Measurements from ENCODE around the gene KCNT1.

The KCNT1 gene

DNA sequence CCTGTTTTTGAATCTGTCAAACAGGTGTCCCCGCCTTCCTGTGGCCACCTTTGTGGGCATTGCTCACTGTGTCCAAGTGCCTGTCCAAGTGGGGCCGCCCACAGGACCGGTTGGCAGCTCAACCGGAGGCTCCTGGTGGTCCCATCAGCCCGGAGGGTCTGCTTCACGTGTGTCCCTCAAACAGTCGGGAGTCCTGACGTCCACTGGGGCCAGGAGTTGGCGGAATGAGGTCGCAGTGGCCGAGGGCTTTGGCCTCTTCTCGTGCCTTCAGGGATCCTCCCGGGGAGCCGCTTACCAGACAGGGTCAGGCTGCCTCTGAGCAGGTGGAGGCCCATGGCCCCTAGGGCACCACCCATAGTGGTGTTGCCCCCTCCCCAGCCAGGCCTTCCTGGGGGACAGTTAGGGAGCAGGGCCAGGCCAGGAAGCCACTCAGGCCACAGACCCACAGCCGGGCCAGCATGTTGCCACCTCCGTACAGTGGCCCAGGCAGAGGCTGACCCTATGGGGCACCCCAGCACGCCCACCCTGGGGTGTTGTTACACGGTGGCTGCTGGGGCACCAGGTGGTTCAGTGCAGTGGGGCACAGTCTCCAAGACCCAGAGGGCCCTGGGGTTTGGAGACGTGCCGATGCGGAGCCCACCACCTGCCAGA is 69.5 kb downstream of the KCNT1 start:
- H3K4me3 ChIP-seq (ENCODE audit: low read depth, low read length) = no peak overlapping the region
- TF ChIP-seq, protein P1, sequence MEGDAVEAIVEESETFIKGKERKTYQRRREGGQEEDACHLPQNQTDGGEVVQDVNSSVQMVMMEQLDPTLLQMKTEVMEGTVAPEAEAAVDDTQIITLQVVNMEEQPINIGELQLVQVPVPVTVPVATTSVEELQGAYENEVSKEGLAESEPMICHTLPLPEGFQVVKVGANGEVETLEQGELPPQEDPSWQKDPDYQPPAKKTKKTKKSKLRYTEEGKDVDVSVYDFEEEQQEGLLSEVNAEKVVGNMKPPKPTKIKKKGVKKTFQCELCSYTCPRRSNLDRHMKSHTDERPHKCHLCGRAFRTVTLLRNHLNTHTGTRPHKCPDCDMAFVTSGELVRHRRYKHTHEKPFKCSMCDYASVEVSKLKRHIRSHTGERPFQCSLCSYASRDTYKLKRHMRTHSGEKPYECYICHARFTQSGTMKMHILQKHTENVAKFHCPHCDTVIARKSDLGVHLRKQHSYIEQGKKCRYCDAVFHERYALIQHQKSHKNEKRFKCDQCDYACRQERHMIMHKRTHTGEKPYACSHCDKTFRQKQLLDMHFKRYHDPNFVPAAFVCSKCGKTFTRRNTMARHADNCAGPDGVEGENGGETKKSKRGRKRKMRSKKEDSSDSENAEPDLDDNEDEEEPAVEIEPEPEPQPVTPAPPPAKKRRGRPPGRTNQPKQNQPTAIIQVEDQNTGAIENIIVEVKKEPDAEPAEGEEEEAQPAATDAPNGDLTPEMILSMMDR (IDR thresholded peaks at IDR 0.05; ENCODE audit: low read depth, low read length) = no peak

DNA sequence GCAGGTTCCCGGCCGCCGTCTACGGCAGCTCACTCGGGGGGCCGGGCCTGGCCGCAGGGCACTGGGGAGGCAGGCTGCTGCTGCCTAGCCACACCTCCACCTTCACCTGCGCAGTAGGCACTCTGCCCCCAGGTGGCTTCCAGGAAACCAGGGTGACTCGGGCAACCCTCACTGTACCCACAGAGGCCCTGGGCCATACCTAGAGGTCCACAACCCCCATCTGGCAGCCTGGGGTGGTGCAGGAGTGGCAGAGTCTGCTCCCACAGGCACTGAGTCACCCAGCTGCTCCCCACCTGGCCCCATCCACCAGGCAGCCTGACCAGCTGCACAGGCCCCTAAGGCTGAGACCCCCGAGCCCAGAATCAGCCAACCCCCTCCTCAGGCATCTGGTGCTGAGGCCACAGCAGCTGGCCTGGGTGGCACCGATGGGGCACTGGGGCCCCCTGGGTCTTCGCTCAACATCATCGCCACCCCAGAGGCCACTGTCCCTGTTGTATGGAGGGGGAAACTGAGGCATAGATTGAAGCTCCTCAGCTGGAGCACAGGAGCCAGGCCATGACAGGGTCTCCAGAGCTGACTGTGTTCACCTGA is 70.2 kb downstream of the KCNT1 start:
- TF ChIP-seq, protein P1 (IDR thresholded peaks at IDR 0.05; ENCODE audit: low read depth, low read length) = no peak
- H3K4me3 ChIP-seq (ENCODE audit: low read depth, low read length) = no peak overlapping the region

DNA sequence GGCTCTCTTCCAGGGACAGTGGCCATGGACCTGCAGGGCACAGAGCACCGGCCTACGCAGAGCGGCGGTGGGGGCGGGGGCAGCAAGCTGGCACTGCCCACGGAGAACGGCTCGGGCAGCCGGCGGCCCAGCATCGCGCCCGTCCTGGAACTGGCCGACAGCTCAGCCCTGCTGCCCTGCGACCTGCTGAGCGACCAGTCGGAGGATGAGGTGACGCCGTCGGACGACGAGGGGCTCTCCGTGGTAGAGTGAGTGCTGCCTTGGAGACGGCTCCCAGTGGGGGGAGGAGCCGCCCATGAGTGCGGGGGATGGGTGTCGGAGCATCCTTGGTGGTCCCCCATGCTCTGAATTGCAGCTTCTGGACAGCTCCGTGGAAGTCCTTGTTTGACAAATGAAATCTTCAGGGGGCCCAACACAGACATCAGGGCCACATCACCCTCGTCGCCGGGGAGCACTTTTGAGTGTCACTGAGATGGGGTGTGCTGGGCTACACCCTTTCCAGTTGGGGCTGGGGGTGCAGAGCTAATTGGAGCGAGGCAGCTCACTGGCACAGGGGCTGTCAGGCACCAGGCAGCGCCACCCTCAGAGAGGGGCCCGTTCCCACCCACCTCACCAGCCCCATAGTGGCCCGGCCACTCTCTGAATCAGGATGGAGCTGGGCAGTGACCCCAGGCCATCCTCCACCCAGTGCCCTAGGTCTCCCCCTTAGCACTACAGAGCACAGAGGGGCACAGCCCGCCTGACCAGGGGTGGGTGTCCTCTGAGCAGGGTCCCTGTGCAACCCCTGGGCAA is 70.9 kb downstream of the KCNT1 start:
- TF ChIP-seq, protein P1 (IDR thresholded peaks at IDR 0.05; ENCODE audit: low read depth, low read length) = no peak
- no peak overlapping the region for H3K4me3 ChIP-seq (ENCODE audit: low read depth, low read length)

DNA sequence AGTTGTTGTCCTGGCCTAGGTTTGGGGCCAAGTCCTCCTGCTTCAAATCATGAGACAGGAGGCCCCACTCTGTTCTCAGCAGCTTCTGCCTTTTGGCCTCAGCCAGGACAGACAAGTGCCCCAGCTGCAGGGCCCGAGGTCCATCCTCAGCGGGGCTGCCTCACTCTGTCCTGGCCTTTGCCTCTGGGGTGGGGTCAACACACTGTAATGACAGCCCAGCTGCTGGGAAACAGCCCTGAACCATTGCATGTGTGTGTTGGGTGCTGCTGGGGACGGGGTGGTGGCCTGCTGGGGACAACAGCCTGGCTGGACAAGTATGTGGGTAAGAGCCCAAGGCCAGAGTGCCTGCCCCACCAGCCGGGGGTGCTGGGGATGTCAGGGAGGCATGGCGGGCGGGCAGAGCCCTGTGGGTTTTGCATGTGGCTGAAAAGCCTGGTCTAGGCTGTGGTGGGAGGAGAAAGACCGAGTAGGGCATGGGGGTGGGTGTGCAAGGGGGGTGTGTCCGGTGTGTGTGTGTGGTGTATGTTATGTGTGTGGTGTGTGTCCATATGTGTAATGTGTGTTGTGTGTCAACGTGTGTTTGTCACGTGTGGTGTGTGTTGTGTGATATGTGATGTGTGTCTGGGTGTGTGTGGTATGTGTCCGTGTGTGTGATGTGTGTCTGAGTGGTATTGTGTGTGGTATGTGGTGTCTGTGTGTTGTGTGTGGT is 71.7 kb downstream of the KCNT1 start:
- H3K4me3 ChIP-seq (ENCODE audit: low read depth, low read length) = no peak overlapping the region
- TF ChIP-seq, protein P1 (IDR thresholded peaks at IDR 0.05; ENCODE audit: low read depth, low read length) = no peak

DNA sequence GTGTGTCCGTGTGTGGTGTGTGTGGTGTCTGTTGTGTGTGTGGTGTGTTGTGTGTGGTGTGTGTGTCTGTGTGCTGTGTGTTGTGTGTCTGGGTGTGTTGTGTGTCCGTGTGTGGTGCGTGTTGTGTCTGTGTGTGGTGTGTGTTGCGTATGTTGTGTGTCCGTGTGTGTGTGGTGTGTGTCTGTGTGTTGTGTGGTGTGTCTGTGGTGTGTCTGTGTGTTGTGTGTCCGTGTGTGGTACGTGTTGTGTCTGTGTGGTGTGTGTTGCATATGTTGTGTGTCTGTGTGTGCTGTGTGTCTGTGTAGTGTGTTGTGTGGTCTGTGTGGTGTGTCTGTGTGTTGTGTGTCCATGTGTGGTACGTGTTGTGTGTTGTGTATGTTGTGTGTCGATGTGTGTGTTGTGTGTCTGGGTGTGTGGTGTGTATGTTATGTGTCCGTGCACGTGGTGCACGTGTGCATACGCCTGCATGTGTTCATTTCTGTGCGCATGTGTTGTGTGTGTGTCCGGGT is 72.3 kb downstream of the KCNT1 start:
- H3K4me3 ChIP-seq (ENCODE audit: low read depth, low read length) = no peak overlapping the region
- TF ChIP-seq, protein P1 (IDR thresholded peaks at IDR 0.05; ENCODE audit: low read depth, low read length) = no peak

DNA sequence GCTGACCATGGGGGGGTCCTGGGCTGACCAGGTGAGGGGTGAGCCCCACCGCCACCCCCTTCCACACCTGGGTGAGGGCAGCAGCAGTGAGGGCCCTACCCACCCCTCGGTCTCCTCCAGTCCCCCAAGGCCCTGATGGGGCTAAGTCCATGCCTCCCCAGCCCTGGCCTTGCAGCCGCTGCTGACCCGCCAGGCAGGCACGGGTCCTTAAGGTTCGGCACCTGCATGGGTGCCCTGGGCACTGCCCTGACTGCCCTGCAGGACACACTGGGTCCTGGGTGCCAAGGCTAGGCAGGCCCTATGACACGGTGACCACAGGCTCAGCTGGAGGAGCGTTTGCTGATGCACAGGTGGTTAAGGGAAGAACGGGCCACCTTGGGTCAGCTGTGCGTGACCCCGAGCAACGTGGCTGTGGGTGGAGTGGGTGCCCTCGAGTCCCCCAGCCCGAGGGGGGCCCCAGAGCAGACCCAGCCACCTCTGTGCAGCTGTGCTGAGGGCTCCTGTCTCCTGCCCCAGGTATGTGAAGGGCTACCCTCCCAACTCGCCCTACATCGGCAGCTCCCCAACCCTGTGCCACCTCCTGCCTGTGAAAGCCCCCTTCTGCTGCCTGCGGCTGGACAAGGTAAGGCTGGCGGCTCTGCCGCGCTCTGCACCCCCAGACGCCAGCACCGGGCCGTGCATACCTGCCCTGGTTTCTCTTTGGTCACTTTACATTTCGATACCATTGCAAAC is 73.0 kb downstream of the KCNT1 start:
- TF ChIP-seq, protein P1 (IDR thresholded peaks at IDR 0.05; ENCODE audit: low read depth, low read length) = no peak
- no peak overlapping the region for H3K4me3 ChIP-seq (ENCODE audit: low read depth, low read length)

Measured in WI38 (cell line).